ENCODE data around the gene PRKD1.

- TF ChIP-seq MTERF4 (CRISPR knock-in tag; IDR thresholded peaks at IDR 0.05): no peak
- no peak for TF ChIP-seq RFX5 (IDR thresholded peaks at IDR 0.05; ENCODE audit: low read depth, low read length)
- TF ChIP-seq POLR2A (IDR thresholded peaks at IDR 0.05; ENCODE audit: insufficient read depth in 1 of 2, low read depth in 2 of 2, low read length in 2 of 2): no peak
- no peak for TF ChIP-seq EZH2 (conservative IDR thresholded peaks at IDR 0.05; ENCODE audit: low read depth, low read length)
- no peak for TF ChIP-seq GTF2F1 (IDR thresholded peaks at IDR 0.05; ENCODE audit: low read length)
- no peak for TF ChIP-seq IRF2 (CRISPR knock-in tag; IDR thresholded peaks at IDR 0.05)
- TF ChIP-seq, protein P1, sequence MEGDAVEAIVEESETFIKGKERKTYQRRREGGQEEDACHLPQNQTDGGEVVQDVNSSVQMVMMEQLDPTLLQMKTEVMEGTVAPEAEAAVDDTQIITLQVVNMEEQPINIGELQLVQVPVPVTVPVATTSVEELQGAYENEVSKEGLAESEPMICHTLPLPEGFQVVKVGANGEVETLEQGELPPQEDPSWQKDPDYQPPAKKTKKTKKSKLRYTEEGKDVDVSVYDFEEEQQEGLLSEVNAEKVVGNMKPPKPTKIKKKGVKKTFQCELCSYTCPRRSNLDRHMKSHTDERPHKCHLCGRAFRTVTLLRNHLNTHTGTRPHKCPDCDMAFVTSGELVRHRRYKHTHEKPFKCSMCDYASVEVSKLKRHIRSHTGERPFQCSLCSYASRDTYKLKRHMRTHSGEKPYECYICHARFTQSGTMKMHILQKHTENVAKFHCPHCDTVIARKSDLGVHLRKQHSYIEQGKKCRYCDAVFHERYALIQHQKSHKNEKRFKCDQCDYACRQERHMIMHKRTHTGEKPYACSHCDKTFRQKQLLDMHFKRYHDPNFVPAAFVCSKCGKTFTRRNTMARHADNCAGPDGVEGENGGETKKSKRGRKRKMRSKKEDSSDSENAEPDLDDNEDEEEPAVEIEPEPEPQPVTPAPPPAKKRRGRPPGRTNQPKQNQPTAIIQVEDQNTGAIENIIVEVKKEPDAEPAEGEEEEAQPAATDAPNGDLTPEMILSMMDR (CRISPR knock-in tag; IDR thresholded peaks at IDR 0.05): no peak
- TF ChIP-seq ATF2 (CRISPR knock-in tag; IDR thresholded peaks at IDR 0.05): no peak
- TF ChIP-seq, protein P2, sequence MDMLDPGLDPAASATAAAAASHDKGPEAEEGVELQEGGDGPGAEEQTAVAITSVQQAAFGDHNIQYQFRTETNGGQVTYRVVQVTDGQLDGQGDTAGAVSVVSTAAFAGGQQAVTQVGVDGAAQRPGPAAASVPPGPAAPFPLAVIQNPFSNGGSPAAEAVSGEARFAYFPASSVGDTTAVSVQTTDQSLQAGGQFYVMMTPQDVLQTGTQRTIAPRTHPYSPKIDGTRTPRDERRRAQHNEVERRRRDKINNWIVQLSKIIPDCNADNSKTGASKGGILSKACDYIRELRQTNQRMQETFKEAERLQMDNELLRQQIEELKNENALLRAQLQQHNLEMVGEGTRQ (IDR thresholded peaks at IDR 0.05; ENCODE audit: low read depth, low read length): no peak
- TF ChIP-seq, protein P2 (CRISPR knock-in tag; IDR thresholded peaks at IDR 0.05; ENCODE audit: borderline replicate concordance): no peak
- no peak for TF ChIP-seq PATZ1 (CRISPR knock-in tag; IDR thresholded peaks at IDR 0.05)
Observed at GRCh38 chr14:29944091-29944490, 16.4 kb upstream of the PRKD1 start.

Data from HepG2 (cell line).